Activated CD4-positive, alpha-beta T cell treated with anti-CD3 and anti-CD28 coated beads for 24 hours (primary cell): ENCODE data around the gene BRF1.
A peak's percentile ranks its signal among the peaks of the same experiment; 100 is the strongest.

Source experiments
- DNase-seq, 2 donors: peaks; one replicate each; pipeline ENCODE4 v3.0.0-alpha.2; 2020; ENCODE audit warnings: low read depth in 2 of 2

BRF1 gene

DNA sequence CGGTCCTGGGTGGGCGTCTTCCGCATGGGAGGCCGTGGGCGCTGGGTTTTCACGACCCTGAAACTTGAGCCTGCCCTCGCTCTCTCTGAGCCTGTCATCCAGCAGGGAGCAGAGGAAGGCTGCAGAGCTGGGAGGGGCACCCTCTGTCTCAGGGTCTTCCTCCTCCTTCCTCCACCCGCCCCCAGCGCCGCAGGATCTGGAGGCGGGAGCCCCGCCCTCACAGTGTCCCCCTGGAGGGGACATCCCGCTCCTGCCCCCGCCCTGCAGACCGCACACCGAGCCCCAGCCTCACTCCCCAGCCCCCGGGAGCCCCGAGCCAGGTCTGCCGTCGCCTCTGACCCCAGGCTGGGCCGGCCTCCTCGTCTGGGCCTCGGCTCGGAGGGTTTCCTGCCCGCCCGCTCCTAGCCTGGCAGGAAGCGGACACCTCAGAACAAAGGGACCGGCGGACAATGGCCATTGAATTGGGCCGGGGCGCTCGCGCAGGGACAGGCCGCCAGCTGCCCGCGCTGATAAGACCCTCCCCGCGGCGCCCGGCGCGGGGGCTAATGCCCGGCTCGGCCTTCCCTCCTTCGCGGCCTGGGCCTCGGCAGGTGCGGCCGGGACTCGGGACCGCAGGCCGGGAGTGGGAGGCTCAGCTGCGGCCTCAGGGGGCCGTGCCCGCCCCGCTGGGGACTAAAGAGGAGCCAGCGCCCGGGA, 104.4 kb downstream of the BRF1 start:
- no peak for DNase-seq

DNA sequence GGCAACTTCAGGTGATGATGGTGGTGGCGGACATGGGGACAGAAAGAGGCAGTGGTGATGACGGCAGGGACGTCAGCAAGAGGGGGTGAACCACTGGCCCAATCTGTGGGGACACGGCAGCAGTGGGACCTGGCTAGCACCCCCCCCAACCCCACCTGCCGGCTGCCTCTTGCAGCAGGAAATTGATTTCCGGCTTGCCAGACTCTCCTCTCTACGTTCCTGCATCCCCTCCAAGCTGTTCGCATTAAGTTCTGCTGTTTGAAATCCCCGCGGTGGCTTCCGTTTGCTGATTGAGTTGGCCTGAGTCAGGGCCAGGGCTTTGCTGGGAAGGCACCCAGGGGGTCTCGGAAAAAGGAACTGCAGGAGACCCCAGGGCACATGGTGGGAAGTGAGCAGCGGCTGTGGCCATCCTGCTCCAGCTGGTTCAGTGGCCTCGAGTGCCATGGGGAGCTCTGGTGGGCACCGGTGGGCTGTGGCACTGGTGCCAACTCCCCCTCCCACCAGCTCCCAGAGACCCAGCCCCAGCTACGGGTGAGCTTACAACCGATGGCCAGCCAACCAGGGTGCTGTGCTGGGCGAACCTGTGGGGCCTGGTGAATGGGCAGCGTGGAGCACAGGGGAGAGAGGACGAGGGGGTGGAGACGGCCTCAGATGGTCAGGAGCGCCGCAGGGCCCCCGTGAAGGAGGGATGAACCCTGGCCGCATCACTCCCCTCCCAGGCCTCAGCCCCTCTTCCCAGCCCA, 105.1 kb downstream of the BRF1 start:
- no peak for DNase-seq

DNA sequence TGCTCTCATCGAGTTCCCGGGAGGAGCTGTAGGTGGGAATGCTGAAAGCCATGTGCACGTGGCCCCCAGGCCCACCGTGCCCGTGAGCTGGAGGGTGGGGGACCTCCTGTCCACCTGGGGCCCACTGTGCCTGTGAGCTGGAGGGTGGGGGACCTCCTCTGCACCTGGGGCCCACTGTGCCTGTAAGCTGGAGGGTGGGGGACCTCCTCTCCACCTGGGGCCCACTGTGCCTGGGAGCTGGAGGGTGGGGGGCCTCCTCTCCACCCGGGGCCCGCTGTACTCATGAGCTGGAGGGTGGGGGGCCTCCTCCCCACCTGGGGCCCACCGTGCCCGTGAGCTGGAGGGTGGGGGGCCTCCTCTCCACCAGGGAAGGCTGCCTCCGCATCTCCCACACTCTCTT, 105.8 kb downstream of the BRF1 start:
- no peak for DNase-seq

DNA sequence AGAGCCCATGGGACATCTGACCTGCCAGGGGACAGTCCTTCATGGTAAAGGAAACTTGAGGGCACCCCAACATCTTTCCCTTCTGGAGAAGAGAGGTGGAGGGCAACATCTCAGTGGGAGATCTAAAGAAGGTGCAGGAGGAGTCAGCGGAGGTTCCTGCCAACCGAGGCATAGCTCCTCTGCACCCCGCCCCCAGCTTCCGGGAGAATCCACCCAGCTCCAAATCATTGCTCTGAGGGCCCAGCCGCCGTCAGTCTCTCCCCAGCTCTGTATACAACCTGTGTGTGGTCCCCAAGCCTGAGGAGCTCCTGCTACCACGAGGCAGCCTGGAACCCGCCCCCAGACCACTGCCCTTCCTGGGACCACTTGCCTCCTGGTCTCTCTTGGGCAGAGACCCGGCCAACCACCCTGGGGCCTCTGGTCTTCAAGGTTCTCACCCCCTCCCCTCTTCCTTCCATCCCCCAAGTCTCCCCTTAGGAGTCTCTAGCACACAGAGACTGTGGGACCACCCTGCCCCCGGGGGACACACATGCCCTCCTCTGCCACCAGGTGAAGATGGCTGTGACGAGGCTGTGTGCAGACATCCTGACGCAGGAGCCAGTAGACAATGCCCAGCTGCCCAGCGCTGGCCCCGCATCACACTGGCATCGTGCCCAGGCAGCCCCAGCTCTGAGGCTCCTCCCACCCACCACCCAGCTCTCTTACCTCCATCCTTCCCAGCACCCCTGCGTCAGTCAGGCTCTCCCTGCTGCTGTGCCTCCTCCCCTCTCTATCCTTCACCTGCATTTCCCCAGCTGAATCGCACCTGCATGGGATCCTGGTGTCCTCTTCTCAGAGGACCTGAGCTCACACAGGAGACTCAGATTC, 106.7 kb downstream of the BRF1 start:
- peak in 1 of 2 donors; percentile 28 for DNase-seq

DNA sequence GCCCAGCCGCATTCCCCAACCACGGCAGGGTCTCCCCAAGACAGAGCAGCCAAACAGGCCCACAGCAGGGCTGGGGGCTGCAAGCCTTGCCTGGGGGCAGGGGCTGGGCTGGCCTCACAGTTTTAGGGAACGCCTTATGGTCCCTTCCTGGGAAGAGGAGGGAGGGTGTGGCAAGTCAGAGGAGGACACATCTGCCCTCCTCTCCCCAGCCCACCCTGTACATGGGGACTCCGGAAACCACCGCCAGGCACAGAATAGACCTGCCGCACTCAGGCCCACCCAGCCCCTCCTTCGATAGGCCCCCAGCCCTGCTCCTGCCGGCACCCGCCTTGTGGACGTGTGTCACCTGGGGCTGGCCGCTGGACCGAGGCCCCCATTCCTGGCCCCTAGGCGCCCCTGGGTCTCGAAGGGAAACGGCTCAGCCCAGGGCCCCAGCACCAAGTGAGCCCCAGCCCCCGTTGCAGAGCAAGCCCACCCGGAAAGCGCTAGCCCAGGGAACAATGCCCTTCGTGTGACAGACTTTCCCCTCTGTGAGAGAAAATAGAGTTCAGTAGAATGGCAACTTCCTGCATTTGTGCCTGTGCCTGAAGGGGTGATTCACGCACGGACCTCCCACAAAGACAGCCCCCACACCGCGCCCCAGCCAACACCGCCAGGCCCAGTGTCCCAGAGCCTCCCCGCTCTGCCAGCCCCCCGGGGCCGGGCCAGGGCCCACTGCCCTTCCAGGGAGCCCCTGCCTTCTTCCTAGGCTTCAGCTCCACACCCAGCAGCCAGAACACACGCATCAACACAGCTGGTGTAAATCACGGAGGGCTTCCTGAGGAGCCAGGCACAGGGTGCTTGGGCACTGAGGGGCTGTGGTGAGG, 107.7 kb downstream of the BRF1 start:
- no peak for DNase-seq

DNA sequence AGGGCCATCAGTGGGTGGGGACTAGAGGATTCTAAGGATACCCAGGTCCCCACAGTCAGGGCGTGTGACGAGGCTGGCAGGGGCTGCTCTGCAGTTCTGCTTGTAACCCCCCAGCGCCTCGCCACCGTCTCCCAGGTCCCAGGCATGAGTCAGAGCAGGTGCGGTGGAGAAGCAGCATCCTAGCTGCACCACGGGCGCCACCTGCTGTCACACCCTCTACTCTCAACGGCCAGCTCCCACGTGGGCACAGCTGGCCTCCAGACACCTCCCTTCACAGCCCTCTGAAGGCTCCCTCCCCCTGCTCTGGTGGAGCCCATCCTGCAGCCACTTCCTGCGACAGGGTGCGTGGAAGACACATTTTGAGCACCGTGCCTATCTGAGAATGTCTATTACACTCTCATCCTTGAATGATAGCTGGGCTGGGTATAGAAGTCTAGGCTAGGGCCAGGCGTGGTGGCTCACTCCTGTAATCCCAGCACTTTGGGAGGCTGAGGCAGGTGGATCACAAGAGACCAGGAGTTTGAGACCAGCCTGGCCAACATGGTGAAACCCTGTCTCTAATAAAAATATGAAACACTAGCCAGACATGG, 112.8 kb downstream of the BRF1 start:
- DNase-seq: no peak

DNA sequence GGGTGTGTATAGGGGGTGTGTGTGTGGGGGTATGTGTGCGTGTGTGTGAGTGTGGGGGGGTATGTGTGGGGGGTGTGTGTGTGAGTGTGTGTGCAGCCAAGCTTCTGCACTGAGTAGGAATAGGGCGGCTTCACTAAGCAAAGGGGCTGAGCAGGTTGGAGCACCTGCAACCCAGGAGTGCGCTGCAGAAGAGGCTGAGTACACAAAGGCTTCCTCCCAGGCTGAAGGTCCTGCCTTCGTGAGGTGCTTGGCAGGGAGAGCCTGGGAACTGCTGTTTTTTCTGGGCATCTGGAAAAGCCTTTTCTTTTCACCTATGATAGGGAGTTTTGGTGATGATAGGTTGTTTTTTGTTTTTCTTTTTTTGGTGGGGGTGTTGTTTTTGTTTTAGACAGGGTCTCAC, 113.7 kb downstream of the BRF1 start:
- DNase-seq: no peak

DNA sequence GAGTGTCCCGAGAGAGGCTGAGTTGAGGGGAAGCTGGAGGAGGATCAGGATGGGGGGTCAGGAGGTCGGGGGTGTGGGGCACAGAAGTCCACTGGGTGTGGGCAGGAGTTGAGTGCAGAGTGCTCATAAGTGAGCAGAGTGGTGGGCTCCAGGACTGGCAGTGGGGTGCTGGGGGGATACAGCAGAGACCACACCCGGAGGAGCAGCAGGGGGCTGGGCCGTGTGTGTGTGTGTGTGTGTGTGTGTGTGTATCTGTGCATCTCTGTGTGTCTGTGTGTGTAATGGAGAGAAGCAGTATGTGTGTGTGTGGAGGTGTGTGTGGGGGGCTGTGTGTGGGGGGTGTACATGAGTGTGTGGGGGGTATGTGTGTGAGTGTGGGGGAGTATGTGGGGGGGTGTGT, 114.8 kb downstream of the BRF1 start:
- no peak for DNase-seq

DNA sequence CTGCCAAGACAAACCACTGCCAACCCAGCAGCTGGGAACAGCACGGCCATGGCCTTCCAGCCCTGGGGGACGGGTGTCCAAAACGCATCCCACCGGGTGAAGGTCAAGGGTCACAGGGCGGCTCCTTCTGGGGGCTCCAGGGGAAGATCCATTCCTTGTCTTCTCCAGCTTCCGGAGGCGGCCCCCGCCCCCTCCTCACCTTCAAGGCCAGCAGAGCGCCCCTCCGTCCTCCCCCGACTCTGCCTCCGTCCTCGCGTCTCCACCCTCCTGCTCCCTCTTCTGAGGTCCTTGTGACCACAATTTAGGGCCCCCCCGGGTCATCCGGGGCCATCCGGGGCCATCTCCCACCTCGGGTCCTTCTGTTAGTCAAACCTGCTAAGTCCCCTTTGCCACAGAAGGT, 115.8 kb downstream of the BRF1 start:
- no peak for DNase-seq

DNA sequence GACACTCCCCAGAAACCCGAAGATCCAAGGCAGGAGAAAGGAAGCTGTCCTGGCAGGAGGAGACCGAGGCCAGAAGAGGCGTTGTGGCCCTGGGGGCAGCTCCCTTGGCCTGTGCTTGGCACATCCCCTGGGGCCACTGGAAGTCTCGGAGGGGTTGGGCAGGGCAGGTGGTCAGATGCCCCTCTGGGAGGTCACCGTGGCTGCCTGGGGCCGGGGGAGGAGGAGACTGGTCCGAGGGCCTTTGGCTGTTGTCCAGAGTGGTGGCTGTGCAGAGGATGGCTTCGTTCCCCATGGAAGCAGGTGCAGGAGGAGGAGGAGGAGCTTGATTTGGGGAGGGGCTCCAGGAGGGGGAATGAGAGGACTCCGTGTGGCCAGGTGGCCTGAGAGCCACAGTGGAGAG, 116.3 kb downstream of the BRF1 start:
- no peak for DNase-seq

DNA sequence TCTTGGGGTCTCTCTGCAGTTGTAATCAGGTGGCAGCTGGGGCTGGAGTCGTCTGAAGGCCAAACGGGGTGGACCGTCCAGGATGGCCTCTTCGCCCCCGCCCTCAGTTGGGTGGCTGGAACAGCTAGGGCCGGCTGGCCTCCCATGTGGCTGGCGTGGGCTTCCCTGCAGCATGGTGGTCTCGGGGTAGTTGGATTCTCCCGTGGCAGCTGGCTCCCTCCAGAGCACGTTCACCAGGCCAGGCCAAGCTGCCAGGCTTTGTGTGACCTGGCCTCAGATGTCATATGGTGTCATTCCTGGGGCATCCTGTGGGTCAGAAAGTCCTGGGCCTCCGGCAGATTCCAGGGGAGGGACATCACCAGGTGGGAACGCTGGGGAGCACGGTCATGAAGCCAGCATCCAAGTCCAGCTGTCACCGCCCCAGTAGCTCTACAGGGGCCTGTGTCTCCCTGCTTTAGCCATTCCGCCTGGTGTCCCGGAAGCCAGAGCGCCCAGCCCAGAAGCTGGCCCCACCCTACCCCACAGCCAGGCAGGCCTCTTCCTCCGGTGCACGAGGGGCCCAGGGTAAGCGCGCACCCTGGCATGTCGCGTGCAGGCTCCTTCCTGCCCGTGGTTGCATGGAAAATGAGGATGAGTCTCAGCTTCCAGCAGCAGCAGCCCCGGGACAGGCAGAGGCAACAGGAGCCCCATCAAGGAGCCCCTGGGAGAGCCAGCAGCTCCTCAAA, 118.3 kb downstream of the BRF1 start:
- DNase-seq: no peak

DNA sequence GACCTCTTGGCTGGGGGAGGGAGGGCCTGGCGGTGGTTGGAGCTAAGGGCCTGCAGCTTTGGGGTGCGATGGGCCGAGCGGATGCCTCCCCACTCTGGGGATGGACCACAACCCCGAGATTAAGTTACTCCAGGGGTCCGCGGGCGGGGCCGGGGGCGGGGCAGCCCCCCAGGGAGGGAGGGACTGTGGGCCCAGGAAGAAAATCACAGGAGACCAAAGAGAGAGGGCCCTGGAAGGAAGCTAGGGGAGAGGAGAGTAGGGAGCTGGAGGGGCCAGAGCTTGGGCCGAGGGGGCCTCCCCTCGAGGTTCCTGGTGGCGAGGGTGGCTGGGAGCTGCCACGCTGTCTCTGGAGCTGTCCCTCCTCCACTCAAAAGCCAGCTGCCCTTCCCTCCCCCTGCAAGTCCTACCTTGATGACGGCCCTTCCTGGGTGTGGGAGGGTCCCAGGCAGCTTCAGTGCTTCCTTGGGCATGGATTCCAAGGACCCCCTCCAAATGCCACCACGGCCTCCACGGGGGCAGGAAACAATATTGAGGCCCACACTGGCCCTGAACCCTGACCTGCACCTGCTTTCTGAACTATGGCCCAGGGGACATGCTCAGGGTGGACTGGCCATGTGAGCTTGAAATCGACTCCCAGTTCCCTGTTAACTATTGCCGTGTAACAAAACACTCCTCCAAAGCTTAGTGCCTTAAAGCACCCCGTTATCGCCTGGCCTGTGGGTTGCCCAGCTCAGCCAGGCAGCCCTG, 119.1 kb downstream of the BRF1 start:
- DNase-seq: no peak

DNA sequence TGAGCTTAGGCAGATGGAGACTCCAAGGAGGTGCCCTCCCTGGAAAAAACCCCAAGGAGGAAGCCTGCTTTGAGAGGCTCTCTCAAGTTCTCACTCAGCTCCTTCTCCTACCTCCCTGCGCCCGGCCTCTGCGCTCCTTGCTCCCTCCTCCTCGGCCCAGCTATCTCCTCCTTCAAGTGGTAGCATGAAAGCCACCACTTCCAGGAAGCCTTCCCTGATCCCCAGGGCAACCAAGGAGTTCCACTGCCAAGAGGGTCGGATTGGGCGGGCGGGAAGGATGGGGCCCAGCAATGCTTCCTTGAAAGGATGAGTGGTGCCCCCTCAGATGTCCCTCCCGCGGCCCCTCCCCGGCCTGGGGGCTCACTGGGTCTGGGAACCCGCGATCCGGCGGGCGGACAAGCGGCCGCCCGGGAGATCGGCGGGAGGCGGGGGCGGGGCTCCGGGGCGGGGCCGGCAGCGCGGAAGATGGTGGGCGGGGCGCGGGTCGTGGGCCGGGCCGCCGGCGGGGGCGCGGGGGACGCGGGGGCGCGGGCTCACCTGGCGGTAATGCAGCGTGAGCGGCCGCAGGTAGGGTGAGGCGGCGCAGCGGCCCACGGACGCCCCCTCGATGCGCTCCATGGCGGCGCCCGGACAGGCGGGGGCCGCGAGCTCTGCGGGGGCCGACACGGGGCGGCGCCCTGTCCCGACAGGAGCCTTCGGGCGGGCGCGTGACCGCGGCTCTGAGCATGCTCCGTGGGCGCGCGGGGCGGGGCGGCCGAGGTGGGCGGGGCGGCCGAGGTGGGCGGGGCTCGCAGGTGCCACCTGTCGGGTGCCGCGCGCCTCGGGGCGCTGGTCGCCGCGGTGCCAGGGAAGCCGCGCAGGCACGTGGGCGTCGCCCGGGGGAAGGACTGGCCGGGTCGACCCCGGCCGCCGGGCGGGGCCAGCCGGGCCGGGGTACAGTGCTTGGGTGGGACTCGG, 119.9 kb downstream of the BRF1 start, which contains the start of gene NUDT14:
Gene NUDT14, minus strand, starts transcription at position 721 of the 957 bp plus-strand sequence. Its CDS starts 103 bp downstream, at position 618.
- peak; percentile 76 to 81 for DNase-seq

DNA sequence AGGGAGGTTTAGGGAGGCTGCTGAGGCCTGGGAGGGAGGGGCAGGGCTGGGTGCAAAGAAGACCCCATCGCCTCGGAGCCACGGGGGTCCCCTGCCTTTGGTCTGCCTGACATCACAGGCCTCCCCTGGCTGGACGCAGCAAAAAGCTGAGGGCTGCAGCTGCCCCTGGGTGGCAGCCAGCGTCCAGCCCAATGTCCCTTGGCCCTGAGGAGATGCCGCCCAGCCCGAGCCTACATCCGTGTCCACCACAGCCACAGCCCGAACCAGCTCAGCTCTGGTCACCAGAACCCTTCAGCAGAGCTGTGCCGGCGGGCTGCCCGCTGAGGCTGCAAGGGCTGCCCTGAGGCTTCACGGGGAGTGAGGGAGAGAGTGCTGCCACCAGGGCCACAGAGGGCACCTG, 121.6 kb downstream of the BRF1 start:
- no peak for DNase-seq

DNA sequence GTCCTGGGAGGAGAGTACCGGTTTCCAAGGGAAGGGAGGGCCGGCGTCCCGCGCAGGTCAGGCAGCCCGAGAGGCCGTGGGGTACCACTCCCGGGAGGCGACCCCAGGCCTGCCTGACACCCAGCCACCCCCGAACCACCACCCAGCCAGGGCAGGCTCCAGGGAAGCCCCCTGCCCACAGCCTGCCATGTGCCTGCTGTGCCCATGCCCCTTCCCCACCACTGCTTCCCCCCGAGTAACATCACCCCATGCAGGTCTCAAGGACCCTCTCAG, 122.0 kb downstream of the BRF1 start:
- DNase-seq: no peak

DNA sequence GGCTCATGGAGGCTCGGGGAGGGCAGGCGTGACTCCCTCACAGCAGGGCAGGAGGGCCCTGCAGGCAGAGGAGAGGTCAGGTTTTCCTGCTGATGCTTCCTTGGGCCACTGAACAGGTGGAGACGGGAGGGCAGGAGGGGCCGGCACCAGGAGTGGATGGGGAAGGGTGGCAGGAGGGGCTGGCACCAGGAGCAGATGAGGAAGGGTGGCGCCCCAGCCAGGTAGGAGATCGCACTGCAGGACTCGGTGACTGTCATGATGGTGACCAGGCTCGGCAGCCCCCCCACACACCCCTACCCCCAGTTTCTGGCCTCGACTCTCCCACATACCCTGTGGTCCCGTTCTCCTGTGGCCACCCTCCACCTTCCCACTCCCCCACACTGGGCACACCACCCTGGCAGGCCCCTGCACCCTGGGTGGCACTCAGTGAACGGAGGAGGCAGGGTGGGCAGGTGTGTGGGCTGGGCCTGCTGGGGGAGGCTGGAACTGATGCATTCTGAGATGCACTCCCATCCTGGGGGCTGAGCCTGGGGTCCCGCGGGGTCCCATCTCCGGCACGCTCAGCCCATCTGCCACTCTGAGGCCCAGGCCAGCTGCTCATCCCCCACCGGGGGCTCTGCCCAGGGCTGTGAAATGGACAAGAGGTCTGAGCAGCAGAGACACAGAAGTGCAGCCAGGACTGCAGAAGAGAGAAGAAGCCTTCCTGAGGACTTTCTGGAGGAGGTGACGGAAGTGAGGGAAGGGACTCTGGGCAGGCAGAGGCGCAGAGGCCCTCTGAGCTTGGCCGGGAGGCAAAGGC, 122.5 kb downstream of the BRF1 start:
- no peak for DNase-seq

DNA sequence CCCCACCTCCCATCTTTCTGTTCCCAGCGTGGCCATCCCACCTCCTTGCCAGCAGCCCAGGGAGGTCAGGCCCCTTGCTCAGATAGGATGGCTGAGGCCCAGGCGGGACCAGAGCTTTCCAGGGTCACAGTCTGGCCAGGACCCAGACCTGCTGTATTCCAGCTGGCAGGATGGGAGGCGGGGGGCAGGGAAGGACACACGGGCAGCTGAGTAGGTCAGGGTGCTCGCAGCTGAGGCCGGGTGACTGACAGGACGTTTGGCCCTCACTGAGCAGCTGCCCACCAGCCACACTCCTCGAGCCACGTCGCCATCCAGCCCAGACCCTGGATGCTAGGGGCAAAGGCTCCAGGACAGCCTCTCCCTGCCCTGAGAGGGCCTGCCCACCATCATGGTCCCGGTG, 123.7 kb downstream of the BRF1 start:
- DNase-seq: no peak

DNA sequence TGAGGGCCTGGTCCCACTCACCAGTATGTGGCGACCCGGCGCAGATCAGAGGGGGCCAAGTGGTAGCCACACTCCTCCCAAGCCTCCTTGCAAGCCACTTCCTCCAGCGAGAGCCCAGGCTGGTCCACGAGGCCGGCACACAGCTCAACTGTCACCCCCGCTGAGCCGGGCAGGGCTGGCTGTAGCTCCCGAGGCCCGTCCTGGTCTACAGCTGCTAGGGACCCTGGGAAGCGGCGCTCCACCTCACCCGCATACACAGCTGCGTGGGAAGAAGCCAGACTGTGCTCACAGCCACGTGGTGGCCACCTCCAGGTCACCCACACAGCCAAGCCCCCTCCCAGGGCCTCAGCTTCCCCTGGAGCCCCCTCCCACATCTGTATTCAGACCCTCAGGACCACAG, 124.3 kb downstream of the BRF1 start:
- DNase-seq: no peak
